Duodenal mucosa (tissue), 2 donors: ENCODE data around the gene CIZ1.
"Not testable (repeated sequence)": the region's sequence is repeated elsewhere in the genome, so short reads cannot be mapped to it uniquely, and the experiment has no call there.

Source experiments
- H3K27ac ChIP-seq: one replicate; pipeline ENCODE4 v1.7.0; 2013; ENCODE audit warnings: low read depth, low read length
- H3K27me3 ChIP-seq, 2 donors: one replicate each; pipeline ENCODE4 v1.7.0; 2013; ENCODE audit warnings: low read length in 2 of 2, control low read depth in 1 of 2; ENCODE audit not compliant: insufficient read depth in 2 of 2, control insufficient read depth in 1 of 2
- H3K36me3 ChIP-seq, 2 donors: one replicate each; pipeline ENCODE4 v1.7.0; 2013; ENCODE audit warnings: low read length in 2 of 2, control low read depth in 1 of 2; ENCODE audit not compliant: insufficient read depth in 2 of 2, control insufficient read depth in 1 of 2
- H3K4me1 ChIP-seq, 2 donors: one replicate each; pipeline ENCODE4 v1.7.0; 2013; ENCODE audit warnings: low read length in 2 of 2, control low read depth in 1 of 2; ENCODE audit not compliant: insufficient read depth in 2 of 2, control insufficient read depth in 1 of 2
- H3K4me3 ChIP-seq, 2 donors: one replicate each; pipeline ENCODE4 v1.7.0; 2013; ENCODE audit warnings: low read length in 2 of 2, low read depth in 1 of 2
- H3K9ac ChIP-seq, 2 donors: one replicate each; pipeline ENCODE4 v1.7.0; 2013; ENCODE audit warnings: low read length in 2 of 2, low read depth in 1 of 2
- H3K9me3 ChIP-seq, 2 donors: one replicate each; pipeline ENCODE4 v1.7.0; 2013; ENCODE audit warnings: low read length in 2 of 2, control low read depth in 1 of 2; ENCODE audit not compliant: control insufficient read depth in 1 of 2

Gene CIZ1, protein sequence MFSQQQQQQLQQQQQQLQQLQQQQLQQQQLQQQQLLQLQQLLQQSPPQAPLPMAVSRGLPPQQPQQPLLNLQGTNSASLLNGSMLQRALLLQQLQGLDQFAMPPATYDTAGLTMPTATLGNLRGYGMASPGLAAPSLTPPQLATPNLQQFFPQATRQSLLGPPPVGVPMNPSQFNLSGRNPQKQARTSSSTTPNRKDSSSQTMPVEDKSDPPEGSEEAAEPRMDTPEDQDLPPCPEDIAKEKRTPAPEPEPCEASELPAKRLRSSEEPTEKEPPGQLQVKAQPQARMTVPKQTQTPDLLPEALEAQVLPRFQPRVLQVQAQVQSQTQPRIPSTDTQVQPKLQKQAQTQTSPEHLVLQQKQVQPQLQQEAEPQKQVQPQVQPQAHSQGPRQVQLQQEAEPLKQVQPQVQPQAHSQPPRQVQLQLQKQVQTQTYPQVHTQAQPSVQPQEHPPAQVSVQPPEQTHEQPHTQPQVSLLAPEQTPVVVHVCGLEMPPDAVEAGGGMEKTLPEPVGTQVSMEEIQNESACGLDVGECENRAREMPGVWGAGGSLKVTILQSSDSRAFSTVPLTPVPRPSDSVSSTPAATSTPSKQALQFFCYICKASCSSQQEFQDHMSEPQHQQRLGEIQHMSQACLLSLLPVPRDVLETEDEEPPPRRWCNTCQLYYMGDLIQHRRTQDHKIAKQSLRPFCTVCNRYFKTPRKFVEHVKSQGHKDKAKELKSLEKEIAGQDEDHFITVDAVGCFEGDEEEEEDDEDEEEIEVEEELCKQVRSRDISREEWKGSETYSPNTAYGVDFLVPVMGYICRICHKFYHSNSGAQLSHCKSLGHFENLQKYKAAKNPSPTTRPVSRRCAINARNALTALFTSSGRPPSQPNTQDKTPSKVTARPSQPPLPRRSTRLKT

DNA sequence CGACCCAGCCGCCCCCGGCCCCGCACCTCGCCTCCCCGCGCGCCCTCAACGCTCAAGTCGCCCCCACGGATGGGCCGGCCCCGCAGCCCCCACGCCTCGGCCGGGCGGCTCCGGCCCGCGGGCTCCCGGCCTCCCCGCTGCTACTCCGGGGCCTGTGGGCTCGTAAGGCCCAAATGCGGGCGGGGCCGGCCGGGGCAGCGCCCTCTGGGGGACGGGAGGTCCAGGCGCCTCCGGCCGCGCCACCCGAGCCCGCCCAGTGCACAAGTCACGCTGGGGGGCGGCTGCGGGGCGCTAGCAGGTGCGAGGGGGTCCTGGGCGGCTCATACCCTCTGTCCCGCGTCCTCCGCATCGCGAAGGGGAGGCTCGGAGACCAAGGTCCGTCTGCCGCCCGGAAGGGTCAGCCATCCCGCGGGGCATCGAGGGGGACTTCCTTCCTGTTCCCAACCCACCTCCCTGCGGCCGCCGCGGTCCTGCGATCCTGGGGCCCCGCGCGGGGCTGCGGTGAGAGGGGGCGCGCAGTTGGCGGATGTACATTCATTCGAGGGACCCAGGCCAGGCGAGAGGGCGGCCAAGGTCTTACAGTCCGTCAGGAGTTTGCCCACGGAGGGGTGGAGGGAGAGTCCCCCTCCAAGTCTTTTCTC is at the start of gene CIZ1:
Gene CIZ1 (minus strand): TSS at position 167 of the 641 bp plus-strand sequence. CDS start 715 bp downstream, outside the sequence.
- Histone ChIP-seq H3K27ac (peak within 1 kb of the TSS; percentile 66), H3K4me3 (peak within 1 kb of the TSS; percentile 82 to 84), H3K9me3 (no peaks in the 10 kb centered on the region), H3K27me3 (no peaks in the 10 kb centered on the region), H3K4me1 (peaks cover 12 to 14% of the 10 kb centered on the region in 2 donors), H3K36me3 (peaks cover 4 to 8% of the 10 kb centered on the region in 2 donors), H3K9ac (peak within 1 kb of the TSS; percentile 77 to 90)

DNA sequence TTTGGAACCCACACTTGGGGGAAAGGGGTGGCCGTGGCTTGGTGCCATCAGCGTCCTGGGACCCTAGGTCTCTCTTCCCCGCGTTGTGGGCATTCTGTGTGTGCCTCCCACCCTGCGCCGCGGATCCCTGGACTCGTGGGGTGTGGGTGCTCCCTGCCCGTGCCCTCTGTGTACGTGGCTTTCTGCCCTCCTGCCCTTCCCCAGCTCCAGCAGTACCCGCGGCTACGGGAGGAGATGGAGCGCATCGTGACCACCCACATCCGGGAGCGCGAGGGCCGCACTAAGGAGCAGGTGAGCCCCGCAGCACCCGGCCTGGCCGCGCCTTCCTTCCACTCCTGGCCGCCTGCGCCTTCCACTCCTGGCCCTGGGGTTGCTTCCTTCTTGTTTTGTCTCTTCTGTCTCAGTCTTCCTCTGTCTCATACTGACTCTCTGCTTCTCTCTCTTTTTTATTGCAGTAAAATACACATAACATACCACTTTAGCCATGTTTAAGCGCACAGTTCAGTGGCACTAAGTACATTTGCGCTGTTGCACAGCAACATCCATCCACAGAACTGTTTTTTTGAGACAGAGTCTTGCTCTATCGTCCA is 42.5 kb upstream of the CIZ1 start:
- no peaks in the 10 kb centered on the region for H3K27me3 ChIP-seq
- no peaks in the 10 kb centered on the region for H3K4me1 ChIP-seq
- H3K9ac ChIP-seq = no peak overlapping the region
- H3K4me3 ChIP-seq = no peak overlapping the region
- H3K36me3 ChIP-seq = no peaks in the 10 kb centered on the region
- no peak overlapping the region for H3K27ac ChIP-seq
- no peaks in the 10 kb centered on the region for H3K9me3 ChIP-seq

DNA sequence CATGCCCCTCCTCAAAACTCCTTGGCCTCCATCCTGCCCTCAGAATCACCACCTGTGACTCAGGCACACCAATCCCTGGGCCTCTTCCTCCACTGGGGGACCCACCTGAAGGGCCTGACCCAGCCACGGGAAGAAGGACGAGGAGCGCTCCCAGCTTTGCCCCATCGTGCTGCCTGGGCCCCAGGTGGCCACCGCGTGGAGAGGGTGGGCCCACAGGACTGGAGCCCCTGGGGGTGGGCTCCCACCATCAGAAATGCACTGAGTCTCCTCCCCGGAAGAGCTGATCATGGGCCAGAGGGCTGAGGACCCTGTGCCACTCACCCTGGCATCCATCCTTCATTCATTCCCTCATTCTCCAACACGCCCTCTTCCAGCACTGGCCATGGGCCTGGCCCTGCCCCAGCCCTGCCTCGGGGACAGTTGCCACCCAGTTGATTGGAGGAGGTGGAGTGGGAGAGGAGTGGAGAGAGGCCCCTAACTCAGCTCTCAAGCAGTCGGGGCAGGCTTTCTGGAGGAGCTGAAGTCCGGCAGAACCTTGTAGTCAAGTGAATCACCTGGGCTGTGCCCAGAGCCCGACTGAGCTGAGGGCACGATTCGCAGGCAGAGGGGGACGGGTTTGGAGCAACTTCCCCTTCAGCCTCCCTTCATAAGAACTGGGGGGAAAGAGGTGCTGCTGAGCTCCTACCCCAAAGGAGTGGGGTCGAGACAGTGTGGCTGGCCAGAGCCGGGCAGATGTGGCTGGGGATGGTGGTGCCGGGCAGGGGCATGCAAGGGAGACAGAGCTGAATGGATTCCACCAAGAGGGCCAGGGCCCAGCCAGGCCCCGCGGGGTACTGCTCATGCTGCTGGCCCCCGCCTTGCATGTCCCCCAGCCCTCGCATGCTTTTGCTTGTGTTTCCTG is 41.4 kb upstream of the CIZ1 start:
- Histone ChIP-seq H3K27me3 (no peaks in the 10 kb centered on the region), H3K27ac (no peak overlapping the region), H3K4me3 (no peak overlapping the region), H3K36me3 (no peaks in the 10 kb centered on the region), H3K9me3 (no peaks in the 10 kb centered on the region), H3K4me1 (no peaks in the 10 kb centered on the region), H3K9ac (no peak overlapping the region)

DNA sequence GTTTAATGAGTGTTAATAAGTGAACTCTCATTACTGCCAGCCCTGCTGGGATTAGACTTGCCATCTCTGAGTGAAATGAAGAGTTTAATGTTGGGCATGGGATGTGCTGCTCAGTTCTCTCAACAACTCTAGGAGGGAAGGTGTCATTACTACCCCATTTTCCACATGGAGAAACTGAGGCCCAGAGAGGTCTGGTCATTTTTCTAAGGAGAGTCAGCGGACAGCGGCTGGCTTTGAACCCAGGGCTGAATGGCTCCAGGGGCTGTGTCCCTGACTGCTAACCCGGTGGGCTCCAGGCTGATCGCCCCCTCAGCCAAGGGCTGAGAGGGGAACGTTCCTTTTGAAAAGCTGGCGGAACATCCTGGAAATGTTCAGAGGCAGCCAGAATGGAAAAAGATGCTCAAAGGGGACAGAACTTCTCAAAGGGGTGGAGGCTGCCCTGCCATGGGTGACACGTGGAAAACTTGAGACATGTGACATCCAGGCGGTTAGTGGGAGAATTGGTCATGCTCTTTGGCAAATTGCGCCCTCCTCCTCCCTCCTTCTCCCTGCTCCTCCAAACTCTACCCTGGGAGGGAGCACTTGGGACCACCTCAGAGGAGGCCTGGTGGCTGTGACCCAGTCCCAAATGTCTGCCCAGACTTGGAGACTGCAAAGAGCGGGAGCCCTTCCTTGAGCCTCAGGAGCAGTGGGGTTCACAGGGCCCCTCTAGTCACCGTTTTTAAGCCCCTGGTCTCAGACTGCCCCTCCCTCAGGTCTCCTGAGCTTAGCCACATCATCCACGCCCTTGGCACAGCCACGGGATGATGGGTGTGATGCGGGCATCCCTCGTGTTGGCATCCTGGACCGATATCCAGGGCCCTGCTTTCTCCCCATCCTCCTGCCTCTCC is 40.5 kb upstream of the CIZ1 start:
- no peak overlapping the region for H3K27ac ChIP-seq
- H3K9me3 ChIP-seq = no peaks in the 10 kb centered on the region
- no peaks in the 10 kb centered on the region for H3K27me3 ChIP-seq
- H3K4me1 ChIP-seq = no peaks in the 10 kb centered on the region
- no peak overlapping the region for H3K4me3 ChIP-seq
- H3K36me3 ChIP-seq = no peaks in the 10 kb centered on the region
- no peak overlapping the region for H3K9ac ChIP-seq

DNA sequence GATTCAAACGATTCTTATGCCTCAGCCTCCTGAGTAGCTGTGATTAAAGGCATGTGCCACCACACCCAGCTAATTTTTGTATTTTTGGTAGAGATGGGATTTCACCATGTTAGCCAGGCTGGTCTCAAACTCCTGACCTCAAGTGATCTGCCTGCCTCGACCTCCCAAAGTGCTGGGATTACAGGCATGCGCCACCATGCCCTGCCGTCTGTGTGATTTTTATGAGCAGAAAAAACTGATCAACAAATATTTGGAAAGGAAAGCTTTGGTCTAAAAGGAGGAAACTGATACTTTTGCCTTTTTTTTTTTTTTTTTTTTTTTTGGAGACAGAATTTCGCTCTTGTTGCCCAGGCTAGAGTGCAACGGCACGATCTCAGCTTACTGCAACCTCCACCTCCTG is 39.5 kb upstream of the CIZ1 start:
- not testable (repeated sequence) for H3K27me3 ChIP-seq, H3K9me3 ChIP-seq, H3K4me1 ChIP-seq, H3K27ac ChIP-seq, H3K36me3 ChIP-seq, H3K9ac ChIP-seq, H3K4me3 ChIP-seq

DNA sequence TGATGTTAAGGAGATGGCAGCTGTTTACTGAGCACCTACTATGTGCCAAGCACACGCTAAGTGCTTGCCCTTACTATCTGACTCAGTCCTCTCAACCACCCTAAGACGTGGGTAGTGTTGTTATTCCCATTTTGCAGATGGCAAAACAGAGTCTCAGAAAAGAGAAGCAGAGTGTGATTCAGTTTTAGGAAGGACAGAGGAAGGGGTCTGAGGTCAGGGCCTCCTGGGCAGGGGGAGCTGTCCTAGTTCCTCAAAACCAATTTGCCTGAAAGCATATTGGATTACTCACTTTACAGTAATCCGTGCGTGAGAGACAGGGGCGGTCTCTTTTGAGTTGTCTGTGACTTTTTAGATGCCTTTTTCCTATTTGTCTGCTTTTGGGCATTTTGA is 35.0 kb upstream of the CIZ1 start:
- Histone ChIP-seq H3K27me3 (no peaks in the 10 kb centered on the region), H3K9me3 (no peaks in the 10 kb centered on the region), H3K36me3 (no peaks in the 10 kb centered on the region), H3K4me3 (no peak overlapping the region), H3K27ac (no peak overlapping the region), H3K9ac (no peak overlapping the region), H3K4me1 (no peaks in the 10 kb centered on the region)

DNA sequence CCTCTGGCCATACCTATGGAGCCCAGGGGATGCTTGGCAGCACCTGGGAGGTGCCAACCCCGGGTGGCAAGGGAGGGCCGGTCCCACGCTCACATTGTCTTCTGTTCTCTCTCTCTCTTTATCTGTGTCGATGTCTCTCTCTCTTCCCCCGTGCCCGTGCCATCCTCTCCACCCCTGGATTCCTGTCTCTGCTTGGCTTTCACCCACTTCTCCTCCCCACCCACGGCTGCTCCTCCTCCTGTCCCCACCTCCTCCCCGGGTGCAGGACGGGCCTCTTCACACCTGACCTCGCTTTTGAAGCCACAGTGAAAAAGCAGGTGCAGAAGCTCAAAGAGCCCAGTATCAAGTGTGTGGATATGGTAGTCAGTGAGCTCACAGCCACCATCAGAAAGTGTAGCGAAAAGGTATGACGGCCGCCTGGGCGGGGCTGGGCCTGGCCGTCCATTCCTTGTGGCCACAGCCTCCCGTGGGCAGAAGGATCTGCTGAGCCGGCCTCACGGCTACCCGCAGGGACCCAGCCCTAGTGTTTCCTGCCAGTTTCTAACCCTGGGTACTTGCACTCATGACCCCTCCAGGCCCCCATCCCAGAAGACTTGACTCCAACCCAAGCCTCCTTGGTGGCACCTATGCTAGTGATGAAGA is 34.5 kb upstream of the CIZ1 start:
- Histone ChIP-seq H3K36me3 (no peaks in the 10 kb centered on the region), H3K4me3 (no peak overlapping the region), H3K27ac (no peak overlapping the region), H3K9me3 (no peaks in the 10 kb centered on the region), H3K27me3 (no peaks in the 10 kb centered on the region), H3K9ac (no peak overlapping the region), H3K4me1 (no peaks in the 10 kb centered on the region)

DNA sequence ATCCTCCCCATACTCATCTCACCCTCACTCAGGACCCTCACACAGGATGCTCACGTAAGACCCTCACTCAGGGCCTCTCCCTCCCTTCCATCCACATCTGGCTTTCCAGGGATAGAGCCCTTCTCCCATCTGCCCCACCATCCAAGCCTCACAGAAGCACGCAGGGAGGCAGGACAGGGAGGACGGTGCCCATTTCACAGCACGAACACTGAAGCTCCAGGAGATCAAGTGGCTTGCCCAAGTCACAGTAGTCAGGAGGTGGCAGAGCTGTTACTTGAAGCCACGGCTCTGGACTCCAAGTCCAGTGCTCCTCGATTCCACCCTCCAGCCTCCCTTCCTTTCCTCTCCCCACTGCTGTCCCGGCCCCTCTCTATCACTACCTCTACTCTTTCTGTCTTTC is 33.5 kb upstream of the CIZ1 start:
- Histone ChIP-seq H3K4me3 (no peak overlapping the region), H3K9ac (no peak overlapping the region), H3K36me3 (no peaks in the 10 kb centered on the region), H3K27ac (no peak overlapping the region), H3K4me1 (no peaks in the 10 kb centered on the region), H3K27me3 (no peaks in the 10 kb centered on the region), H3K9me3 (no peaks in the 10 kb centered on the region)
